Endothelial cell of umbilical vein (primary cell): ENCODE measurements around the gene P2RY8. TPM values are rescaled to one million over a fixed set of nuclear protein-coding genes. Genes with fewer than 3 reads are reported as not detected.
"Not testable (repeated sequence)": the region's sequence is repeated elsewhere in the genome, so short reads cannot be mapped to it uniquely, and the experiment has no call there.

Source experiments
- BruUV-seq: library from RNA; stranded (reverse); fragments of 400-500 nt; replicated peaks from 2 replicates; lab custom pipeline; 2021; lab: Mats Ljungman, UMichigan
- CTCF ChIA-PET: fragments of 300-600, 350-600 bp; sonication (Branson Sonifier 250); formaldehyde crosslinking; loops from one replicate; lab custom pipeline; 2021; ENCODE audit warnings: antibody characterized with exemption, inconsistent platforms; lab: Charles Lee
- POLR2A ChIA-PET: fragments of 300-600, 350-600 bp; sonication (Branson Sonifier 250); formaldehyde crosslinking; loops from one replicate; lab custom pipeline; 2021; ENCODE audit warnings: antibody characterized with exemption, inconsistent platforms; lab: Charles Lee
- DNase-seq: peaks from one replicate; pipeline ENCODE4 v3.0.0-alpha.2; 2011; ENCODE audit warnings: low read depth, low spot score
- FAIRE-seq: peaks from 2 replicates; lab custom pipeline; 2011; peaks lifted over from hg19 to GRCh38; lab: Jason Lieb, UNC
- H2AFZ ChIP-seq: 2 replicates; pipeline ENCODE4 v1.6.0; 2012; ENCODE audit warnings: low read depth, low read length, control low read depth, inconsistent platforms
- H3K27ac ChIP-seq: 2 replicates; pipeline ENCODE4 v1.5.1; 2011; ENCODE audit warnings: low read depth, mild to moderate bottlenecking, control low read depth, low read length, moderate library complexity; ENCODE audit not compliant: insufficient read depth
- H3K27me3 ChIP-seq, 2 experiments: 2 replicates each; pipeline versions ENCODE4 v1.6.0 to v1.6.1; 2011; ENCODE audit warnings: low read length in 2 of 2, mixed read lengths in 1 of 2; ENCODE audit not compliant: control insufficient read depth in 2 of 2, insufficient read depth in 2 of 2
- H3K36me3 ChIP-seq, 2 experiments: 2 replicates in 1 of 2; 3 replicates in 1 of 2; pipeline ENCODE4 v1.5.1; 2011; ENCODE audit warnings: low read length in 2 of 2, mild to moderate bottlenecking in 1 of 2, moderate library complexity in 1 of 2; ENCODE audit not compliant: control insufficient read depth in 2 of 2, insufficient read depth in 2 of 2; ENCODE audit errors: extremely low read depth in 1 of 2
- H3K4me1 ChIP-seq: 3 replicates; pipeline ENCODE4 v1.5.1; 2011; ENCODE audit warnings: mild to moderate bottlenecking, low read length; ENCODE audit not compliant: control insufficient read depth, insufficient read depth; ENCODE audit errors: extremely low read depth
- H3K4me2 ChIP-seq: 2 replicates; pipeline ENCODE4 v1.6.1; 2011; ENCODE audit warnings: low read length, control low read depth, mixed read lengths; ENCODE audit not compliant: insufficient read depth
- H3K4me3 ChIP-seq, 3 experiments: fragments of 200-600 bp in 1 of 3; sonication (generic), shearing (Covaris generic) in 1 of 3; replicated peaks in 1 of 3; 2 replicates each; pipeline ENCODE4 v1.5.1; 2011 to 2016; ENCODE audit warnings: control low read depth in 3 of 3, low read length in 3 of 3, mild to moderate bottlenecking in 2 of 3, inconsistent platforms in 1 of 3, low read depth in 1 of 3, moderate library complexity in 1 of 3; ENCODE audit not compliant: insufficient read depth in 1 of 3
- H3K79me2 ChIP-seq: 2 replicates; pipeline ENCODE4 v1.6.0; 2012; ENCODE audit warnings: low read length, inconsistent platforms; ENCODE audit not compliant: control insufficient read depth, insufficient read depth
- H3K9ac ChIP-seq: replicated peaks from 2 replicates; pipeline ENCODE3; 2011; ENCODE audit warnings: low read length, control low read depth; ENCODE audit not compliant: insufficient read depth; ENCODE audit errors: extremely low read depth
- H3K9me1 ChIP-seq: replicated peaks from 3 replicates; pipeline ENCODE4 v1.6.0; 2011; ENCODE audit warnings: mild to moderate bottlenecking, low read length; ENCODE audit not compliant: control insufficient read depth, insufficient read depth; ENCODE audit errors: extremely low read depth
- H3K9me3 ChIP-seq: replicated peaks from 2 replicates; pipeline ENCODE4 v1.5.1; 2012; ENCODE audit warnings: low read length, inconsistent platforms; ENCODE audit not compliant: control insufficient read depth, insufficient read depth
- H4K20me1 ChIP-seq: replicated peaks from 2 replicates; pipeline ENCODE3; 2011; ENCODE audit warnings: mild to moderate bottlenecking, low read length; ENCODE audit not compliant: control insufficient read depth, insufficient read depth; ENCODE audit errors: extremely low read depth
- FOS ChIP-seq: IDR thresholded peaks from 2 replicates; pipeline ENCODE4 v1.6.1; 2011; ENCODE audit warnings: mild to moderate bottlenecking, low read length, moderate library complexity, borderline replicate concordance; ENCODE audit not compliant: insufficient read depth
- POLR2A ChIP-seq: IDR thresholded peaks from 2 replicates; pipeline ENCODE4 v1.6.1; 2012; ENCODE audit warnings: low read depth, mild to moderate bottlenecking, control low read depth, low read length
- POLR2AphosphoS5 ChIP-seq: IDR thresholded peaks from 2 replicates; pipeline ENCODE4 v1.6.1; 2012; ENCODE audit warnings: low read depth, mild to moderate bottlenecking, control low read depth, low read length, moderate library complexity; ENCODE audit not compliant: insufficient read depth
- dilution Hi-C: fragments of 300-500 bp; cut with MboI; formaldehyde crosslinking; loops from one replicate; pipeline ENCODE4 v1.15.0; 2019; ENCODE audit warnings: low sequenced_read_pairs; ENCODE audit not compliant: extremely low pct_ligation_motif_present
- intact Hi-C: fragments of 100-400 bp; cut with micrococcal nuclease; formaldehyde crosslinking; loops from one replicate; pipeline ENCODE4 v1.10.0; 2022
- polyA plus RNA-seq, 4 experiments: library from polyadenylated mRNA; depleted of rRNA in 3 of 4; stranded (reverse) in 3 of 4; unstranded in 1 of 4; fragments of >200 nt; gene quantifications; 2 replicates each; pipeline versions ENCODE4 v1.2.1 to v1.2.3, GENCODE V29; 2011 to 2012; ENCODE audit warnings: missing spikeins in 1 of 4
- total RNA-seq: library from RNA; stranded (reverse); gene quantifications from 2 replicates; pipeline ENCODE4 v1.2.3, GENCODE V29; 2021
- TF ChIP-seq, protein P1 (sequence below): IDR thresholded peaks from 2 replicates; pipeline ENCODE4 v1.6.1; 2011; ENCODE audit not compliant: insufficient read depth, insufficient read length

Gene P2RY8
- total and polyA plus RNA-seq, 2 donors (not counting 3 experiments of a cell fraction or from before 2014, with no cell fraction given), result not detected

GRCh38 chrX:1558761-1559468, 21.9 kb upstream of the P2RY8 start:
- BruUV-seq, result no TSS peak

DNA sequence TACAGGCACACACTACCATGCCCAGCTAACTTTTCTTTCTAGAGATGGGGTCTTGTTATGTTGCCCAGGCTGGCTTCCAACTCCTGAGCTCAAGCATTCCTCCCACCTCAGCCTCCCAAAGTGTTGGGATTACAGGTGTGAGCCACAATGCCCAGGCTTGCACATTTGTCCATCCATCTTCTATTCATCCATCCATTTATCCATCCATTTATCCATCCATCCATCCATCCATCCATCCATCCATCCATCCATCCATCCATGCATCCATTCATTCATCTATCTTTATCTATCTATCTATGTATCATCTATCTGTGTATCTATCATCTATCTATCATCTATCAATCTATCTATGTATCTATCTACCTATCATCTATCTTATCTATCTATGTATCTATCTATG, 20.5 kb upstream of the P2RY8 start:
- H3K9ac ChIP-seq, CTCF ChIA-PET, H2AFZ ChIP-seq, H3K79me2 ChIP-seq, H4K20me1 ChIP-seq, POLR2A ChIA-PET, H3K27ac ChIP-seq, H3K36me3 ChIP-seq, H3K9me1 ChIP-seq, FAIRE-seq, H3K27me3 ChIP-seq, BruUV-seq, DNase-seq, dilution Hi-C loops, H3K4me3 ChIP-seq, intact Hi-C loops, H3K4me2 ChIP-seq, H3K4me1 ChIP-seq, H3K9me3 ChIP-seq: not testable (repeated sequence)

More at GRCh38 chrX:1558761-1559468, 21.9 kb upstream of the P2RY8 start:
- no peak for DNase-seq
- no peaks in the 10 kb centered on the region for H3K4me1 ChIP-seq
- no peaks in the 10 kb centered on the region for H3K9me3 ChIP-seq
- no peak overlapping the region for H3K4me3 ChIP-seq
- dilution Hi-C loops (no loop called here), intact Hi-C loops (no loop called here)
- POLR2A ChIA-PET, result no interaction called here
- no peak for FAIRE-seq
- CTCF ChIA-PET, result no interaction called here
- no peaks in the 10 kb centered on the region for H3K27me3 ChIP-seq
- no peaks in the 10 kb centered on the region for H4K20me1 ChIP-seq
- TF ChIP-seq, protein P1, sequence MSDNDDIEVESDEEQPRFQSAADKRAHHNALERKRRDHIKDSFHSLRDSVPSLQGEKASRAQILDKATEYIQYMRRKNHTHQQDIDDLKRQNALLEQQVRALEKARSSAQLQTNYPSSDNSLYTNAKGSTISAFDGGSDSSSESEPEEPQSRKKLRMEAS, result no peak
- TF ChIP-seq POLR2AphosphoS5 (no peak), FOS (no peak), POLR2A (no peak)
- H3K27ac ChIP-seq, result no peak overlapping the region
- no peak overlapping the region for H3K9ac ChIP-seq
- no peak overlapping the region for H2AFZ ChIP-seq
- no peaks in the 10 kb centered on the region for H3K36me3 ChIP-seq
- no peaks in the 10 kb centered on the region for H3K79me2 ChIP-seq
- H3K9me1 ChIP-seq, result no peaks in the 10 kb centered on the region
- H3K4me2 ChIP-seq, result no peak overlapping the region
